Measurements from ENCODE around the gene KRTDAP.
A peak's percentile ranks its signal among the peaks of the same experiment; 100 is the strongest.

Gene KRTDAP

DNA sequence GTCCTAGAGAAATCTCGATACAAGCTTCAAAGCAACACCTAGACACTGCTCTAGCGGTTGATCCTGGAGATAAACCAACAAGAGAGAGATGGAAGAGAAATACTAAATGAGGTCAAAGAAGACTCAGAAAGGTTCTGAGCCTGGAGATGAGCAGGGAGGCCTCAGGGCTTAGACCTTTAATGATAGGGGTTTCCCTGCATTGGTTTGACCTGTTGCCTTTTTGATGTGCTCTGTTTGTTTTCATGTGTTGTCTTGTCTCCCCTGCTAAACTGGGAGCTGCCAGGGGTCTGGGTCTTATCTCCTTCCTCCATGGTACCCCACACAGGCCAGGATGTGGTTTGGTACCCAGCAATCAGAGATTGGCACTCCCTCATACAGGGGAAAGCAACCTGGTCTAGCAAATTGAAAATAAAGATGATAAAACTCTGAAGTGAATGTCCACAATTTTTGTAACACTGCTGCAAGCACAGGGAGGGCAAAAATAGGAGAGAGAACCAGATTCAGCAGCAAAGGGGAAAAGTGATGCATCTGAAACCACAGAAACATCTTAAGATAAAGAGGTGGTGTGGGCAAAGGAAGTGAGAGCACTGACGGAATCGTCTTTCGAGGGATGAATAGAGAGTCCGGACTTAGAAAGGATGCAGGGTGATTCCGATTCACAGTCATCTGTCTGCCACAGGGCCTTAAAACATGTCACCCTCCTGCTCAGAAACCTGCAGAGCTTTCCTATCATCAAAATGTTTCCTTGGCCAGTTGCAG lies 38.7 kb downstream of the KRTDAP start:
- DNase-seq (ENCODE audit: low spot score), result peak; percentile 21

DNA sequence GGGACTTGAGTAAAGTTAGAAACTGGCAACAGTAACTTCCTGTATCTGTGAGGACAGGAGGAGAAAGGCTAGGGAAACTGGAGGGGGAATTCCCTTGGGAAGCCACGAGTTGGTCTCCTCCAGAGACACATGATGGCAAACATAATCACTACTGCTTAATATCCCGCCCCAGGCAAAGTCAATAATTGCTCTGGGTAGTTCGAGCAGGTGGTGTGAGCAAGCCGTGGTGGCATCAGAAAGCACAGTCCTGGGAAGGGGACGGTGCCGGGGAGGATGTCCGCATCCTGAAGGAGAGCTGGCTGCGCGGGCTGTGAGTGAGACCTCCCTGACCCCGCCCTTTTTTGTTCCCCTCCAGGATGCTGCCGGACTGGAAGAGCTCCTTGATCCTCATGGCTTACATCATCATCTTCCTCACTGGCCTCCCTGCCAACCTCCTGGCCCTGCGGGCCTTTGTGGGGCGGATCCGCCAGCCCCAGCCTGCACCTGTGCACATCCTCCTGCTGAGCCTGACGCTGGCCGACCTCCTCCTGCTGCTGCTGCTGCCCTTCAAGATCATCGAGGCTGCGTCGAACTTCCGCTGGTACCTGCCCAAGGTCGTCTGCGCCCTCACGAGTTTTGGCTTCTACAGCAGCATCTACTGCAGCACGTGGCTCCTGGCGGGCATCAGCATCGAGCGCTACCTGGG lies 40.8 kb downstream of the KRTDAP start:
- no peak for DNase-seq (ENCODE audit: low spot score)

DNA sequence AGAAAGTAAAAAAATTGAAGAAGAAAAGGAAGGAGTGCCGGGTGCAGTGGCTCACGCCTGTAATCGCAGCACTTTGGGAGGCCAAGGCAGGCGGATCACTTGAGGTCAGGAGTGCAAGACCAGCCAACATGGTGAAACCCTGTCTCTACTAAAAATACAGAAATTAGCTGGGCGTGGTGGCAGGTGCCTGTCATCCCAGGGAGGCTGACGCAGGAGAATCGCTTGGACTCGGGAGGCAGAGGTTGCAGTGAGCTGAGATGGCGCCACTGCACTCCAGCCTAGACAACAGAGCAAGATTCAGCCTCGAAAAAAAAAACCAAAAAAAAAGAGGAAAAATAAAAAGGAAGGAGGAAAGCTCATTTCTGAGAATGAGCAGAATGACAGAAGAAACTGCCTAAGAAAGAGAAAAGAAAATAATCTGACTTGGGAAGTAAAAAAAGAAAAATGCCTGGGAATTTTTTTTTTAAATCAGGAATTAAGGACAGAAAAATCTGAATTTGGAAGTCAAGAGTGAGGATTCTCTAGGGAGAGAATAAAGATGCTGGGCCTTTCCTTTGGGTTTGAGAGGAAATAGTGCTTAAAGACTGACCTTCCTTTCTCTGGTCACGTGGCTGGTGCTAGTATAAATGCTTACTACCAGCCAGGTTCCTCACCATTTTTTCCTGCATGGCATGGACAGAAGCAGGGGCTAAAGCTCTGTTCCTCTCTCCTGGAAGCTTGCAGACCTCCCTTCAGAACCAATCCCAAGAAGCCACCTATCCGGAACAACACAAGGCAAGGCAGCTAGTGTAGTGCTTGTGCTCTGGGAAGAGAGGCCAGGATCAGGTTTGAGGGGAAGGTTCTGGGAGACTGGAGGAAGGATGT lies 42.4 kb downstream of the KRTDAP start, which contains the start of gene FFAR2:
FFAR2 (plus strand) TSS at position 652 of the 864 bp plus-strand sequence. CDS start 1,458 bp downstream, outside the sequence.
- no peak for DNase-seq (ENCODE audit: low spot score)

DNA sequence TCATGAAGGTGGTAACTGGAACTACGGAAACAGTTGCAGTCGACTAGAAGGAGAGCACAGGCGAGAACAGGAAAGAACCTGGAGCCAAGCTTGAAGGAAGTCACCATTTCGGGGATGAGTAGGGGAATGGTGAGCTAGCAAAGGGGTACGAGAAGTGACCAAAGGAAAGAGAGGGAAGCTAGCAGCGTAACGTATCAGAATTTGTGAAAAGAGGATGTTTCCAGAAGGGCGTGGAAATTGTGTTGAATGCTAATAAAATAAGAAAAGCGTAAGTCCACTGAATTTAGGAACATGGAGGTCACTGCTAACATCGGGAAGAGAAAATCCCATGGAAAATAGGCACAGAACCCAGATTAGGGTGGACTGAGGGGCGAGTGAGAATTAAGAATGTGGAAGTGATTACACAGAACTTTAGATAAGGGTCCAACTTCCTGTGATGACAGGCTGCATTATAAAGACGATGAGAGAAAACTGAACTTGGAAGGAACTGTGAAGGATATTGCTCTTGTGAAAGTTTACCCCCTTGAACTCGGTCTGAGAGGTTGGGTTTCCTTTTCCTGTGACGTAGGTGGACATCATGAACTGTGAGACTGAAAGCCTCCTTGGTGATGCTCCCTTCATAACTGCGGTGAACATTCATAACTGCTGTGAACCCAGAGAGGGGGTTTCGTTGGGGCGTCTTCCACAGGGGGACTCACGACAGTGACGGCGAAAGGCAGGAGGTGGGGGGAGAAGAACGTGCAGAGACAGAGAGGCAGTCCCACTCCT lies 44.3 kb downstream of the KRTDAP start:
- peak; percentile 14 for DNase-seq (ENCODE audit: low spot score)

DNA sequence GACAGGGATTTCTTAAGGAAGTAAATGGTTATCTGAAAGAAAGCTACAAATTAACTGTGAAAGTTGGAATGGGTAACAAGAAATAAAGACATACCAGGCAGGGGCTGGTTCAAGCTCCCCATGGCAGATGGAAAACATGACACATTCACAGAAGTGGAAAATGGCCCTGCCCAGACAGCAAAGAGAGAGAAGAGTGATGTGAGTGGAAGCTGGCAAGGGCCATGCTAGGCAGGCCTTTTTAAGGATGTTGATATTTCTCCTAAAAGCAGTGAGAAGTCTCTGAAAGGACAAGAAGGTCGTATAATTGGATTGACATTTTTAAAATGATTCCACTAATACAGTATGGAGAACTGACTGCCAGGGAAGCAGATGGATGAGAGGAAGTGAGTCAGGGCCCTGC lies 45.5 kb downstream of the KRTDAP start:
- DNase-seq (ENCODE audit: low spot score), result no peak

DNA sequence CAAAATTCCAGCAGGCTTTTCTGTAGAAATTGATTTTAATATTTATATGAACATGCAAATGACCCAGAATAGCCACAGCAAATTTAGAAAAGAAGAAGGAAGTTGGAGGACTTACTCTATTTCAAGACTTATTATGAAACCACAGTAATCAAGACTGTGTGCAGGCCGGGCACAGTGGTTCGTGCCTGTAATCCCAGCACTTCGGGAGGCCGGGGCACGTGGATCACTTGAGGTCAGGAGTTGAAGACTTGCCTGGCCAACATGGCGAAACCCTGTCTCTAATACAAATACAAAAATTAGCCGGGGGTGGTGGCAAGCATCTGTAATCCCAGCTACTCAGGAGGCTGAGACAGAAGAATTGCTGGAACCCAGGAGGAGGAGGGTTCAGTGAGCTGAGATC lies 48.2 kb downstream of the KRTDAP start:
- DNase-seq (ENCODE audit: low spot score), result no peak

DNA sequence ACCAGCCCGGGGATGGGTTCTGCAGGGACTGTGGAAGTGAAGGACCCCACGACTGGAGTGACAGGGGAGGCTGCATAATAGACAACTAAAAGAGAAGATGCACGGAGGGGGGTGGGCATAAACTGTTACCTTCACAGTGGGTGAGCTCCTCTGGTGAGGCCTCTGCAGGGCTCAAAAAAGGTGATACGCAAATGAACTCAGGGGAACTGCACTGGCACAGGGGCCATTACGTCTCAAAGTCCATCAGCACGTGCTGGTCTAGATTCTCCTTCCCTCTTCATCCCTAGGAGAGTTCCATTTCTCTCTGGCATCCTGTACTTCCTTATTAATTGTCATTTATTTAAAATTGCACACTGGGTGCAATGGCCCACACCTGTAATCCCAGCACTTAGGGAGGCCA lies 50.3 kb downstream of the KRTDAP start:
- no peak for DNase-seq (ENCODE audit: low spot score)

DNA sequence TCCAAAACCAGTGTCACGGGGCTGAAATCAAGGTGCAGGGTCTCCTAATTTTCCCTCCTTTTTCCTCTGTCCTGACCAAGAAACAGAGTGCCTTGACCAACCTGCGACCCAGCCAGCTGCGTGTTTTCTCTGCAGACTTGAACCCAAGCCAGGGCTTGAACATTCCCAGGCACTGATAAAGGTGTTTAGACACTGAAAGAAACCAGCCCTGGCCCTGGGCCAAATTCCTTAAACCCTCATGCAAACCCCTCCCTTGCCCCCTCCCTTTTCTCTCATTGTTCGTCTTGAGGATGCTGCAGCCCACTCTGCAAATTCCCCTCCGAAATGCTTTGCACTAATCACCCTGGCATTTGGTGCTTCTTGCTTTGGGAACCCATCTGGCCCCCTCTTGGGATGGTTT lies 51.7 kb downstream of the KRTDAP start:
- DNase-seq (ENCODE audit: low spot score), result no peak

DNA sequence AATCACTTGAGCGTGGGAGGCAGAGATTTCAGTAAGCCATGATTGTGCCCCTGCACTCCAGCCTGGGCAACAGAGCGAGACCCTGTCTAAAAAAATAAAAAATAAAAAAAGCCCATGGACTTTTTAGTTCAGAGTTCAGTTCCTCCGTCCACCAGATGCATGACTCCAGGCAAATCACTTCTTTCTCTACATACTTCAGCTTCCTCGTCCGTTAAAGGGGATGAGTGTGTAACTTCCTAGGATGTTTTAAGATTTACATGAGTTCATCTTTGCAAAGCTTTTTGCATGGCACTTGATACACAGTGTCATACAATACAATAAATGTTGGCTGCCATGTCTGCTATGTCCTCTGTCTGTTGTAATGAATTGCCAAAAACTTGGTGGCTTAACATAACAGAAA lies 52.2 kb downstream of the KRTDAP start:
- DNase-seq (ENCODE audit: low spot score), result no peak

DNA sequence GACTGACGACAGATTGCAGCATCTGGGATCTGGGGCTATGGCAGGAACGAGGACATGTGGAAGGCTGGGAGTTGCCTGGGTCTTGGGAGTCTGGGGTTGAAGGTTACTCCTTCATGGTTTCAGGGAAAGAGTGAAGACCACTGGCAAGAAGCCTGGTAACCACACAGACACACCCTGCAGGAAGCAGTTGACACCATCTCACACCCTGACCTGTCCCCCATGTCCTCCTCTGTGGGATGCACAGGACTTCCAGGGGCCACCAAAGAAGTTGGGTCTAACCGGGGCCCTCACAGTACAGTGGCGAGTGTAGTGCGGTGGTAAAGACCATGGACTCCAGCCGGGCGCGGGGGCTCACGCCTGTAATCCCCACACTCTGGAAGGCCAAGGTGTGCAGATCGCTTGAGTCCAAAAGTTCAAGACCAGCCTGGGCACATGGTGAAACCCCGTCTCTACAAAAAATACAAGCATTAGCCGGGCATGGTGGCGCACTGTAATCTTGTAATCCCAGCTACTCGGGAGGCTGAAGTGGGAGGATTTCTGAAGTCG lies 52.8 kb downstream of the KRTDAP start:
- no peak for DNase-seq (ENCODE audit: low spot score)

Data from CD4-positive, alpha-beta T cell treated with Interleukin-15 for 4 hours (primary cell).